MCF 10A (cell line): ENCODE measurements around the gene ISY1. TPM values are rescaled to one million over a fixed set of nuclear protein-coding genes. Genes with fewer than 3 reads are reported as not detected.
"Not testable (repeated sequence)": the region's sequence is repeated elsewhere in the genome, so short reads cannot be mapped to it uniquely, and the experiment has no call there.

ENCODE experiments used
- BruUV-seq: library from RNA; stranded (reverse); fragments of 400-500 nt; replicated peaks from 2 replicates; lab custom pipeline; 2021; lab: Mats Ljungman, UMichigan
- CTCF ChIA-PET: fragments of 300-600 bp; sonication (Branson Sonifier 250); formaldehyde crosslinking; extraction: SDS; loops from one replicate; lab custom pipeline; 2021; ENCODE audit warnings: antibody characterized with exemption, inconsistent platforms; lab: Yijun Ruan, JAX
- POLR2A ChIA-PET: fragments of 300-600, 350-650 bp; sonication (Branson Sonifier 250); formaldehyde crosslinking; extraction: SDS; loops from one replicate; lab custom pipeline; 2020; ENCODE audit warnings: antibody characterized with exemption, inconsistent platforms; lab: Yijun Ruan, JAX
- DNase-seq: peaks from one replicate; pipeline ENCODE4 v3.0.0-alpha.2; 2018; ENCODE audit not compliant: unreplicated experiment
- H3K27ac Mint-ChIP-seq: one replicate; pipeline ENCODE4 v1.8.0; 2022; ENCODE audit warnings: mild to moderate bottlenecking, low read depth, mixed read lengths; ENCODE audit not compliant: unreplicated experiment
- H3K27me3 Mint-ChIP-seq: one replicate; pipeline ENCODE4 v1.8.0; 2022; ENCODE audit warnings: mixed read lengths; ENCODE audit not compliant: insufficient read depth, unreplicated experiment
- H3K36me3 Mint-ChIP-seq: one replicate; pipeline ENCODE4 v1.8.0; 2022; ENCODE audit warnings: mild to moderate bottlenecking, moderate library complexity, mixed read lengths; ENCODE audit not compliant: insufficient read depth, unreplicated experiment
- H3K4me1 Mint-ChIP-seq: one replicate; pipeline ENCODE4 v1.8.0; 2022; ENCODE audit warnings: mixed read lengths; ENCODE audit not compliant: insufficient read depth, unreplicated experiment
- H3K4me3 Mint-ChIP-seq: one replicate; pipeline ENCODE4 v1.8.0; 2022; ENCODE audit warnings: mild to moderate bottlenecking, moderate library complexity, mixed read lengths; ENCODE audit not compliant: unreplicated experiment
- H3K9me3 Mint-ChIP-seq: one replicate; pipeline ENCODE4 v1.8.0; 2022; ENCODE audit warnings: mixed read lengths; ENCODE audit not compliant: unreplicated experiment
- intact Hi-C: fragments of 100-400 bp; cut with micrococcal nuclease; formaldehyde crosslinking; loops from 2 replicates; pipeline ENCODE4 v1.14.1; 2022
- total RNA-seq: library from RNA; stranded (reverse); gene quantifications from 2 replicates; pipeline ENCODE4 v1.2.3, GENCODE V29; 2022
- TF ChIP-seq, protein P1 (sequence below): fragments of 200-600 bp; IDR thresholded peaks from one replicate; pipeline ENCODE4 v1.8.0; 2022; ENCODE audit warnings: antibody characterized with exemption, mild to moderate bottlenecking; ENCODE audit not compliant: unreplicated experiment

The ISY1 gene
- total RNA-seq, 1 experiment from 2014 or later, result 52.5 TPM

DNA sequence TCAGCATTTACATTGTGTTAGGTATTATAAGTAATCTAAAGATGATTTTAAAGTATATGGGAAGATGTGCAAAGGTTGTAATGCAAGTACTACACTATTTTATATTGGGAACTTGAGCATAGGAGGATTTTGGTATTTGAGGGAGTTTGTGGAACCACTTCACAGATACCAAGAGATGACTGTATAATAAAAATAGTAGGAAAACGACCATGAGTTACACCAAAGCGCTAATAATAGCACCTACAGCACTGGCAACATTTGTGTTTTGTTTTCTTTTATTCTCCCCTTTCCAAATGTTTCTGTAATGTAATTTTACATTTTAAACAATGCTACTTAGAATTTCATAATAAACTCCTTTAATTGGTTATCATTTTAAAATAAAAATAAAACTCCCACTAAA, 12.3 kb upstream of the ISY1 start:
- ChIA-PET CTCF (interaction anchor here (0.6 kb wide), 1 partner anchor 120 kb away, joined by 3 read pairs; no protein-coding TSS in a partner anchor), POLR2A (interaction anchor here (0.9 to 4.2 kb wide), 6 partner anchors 9 to 73 kb away, joined by 3 to 22 read pairs (median 4); partner anchors contain the start of gene CNBP)
- BruUV-seq, result no TSS peak
- intact Hi-C loops, result no loop called here
- Mint-ChIP-seq H3K9me3 (no peaks in the 10 kb centered on the region), H3K27me3 (no peaks in the 10 kb centered on the region), H3K4me1 (peaks cover 15% of the 10 kb centered on the region), H3K36me3 (peaks cover 72% of the 10 kb centered on the region), H3K4me3 (no peak overlapping the region), H3K27ac (no peak overlapping the region)
- TF ChIP-seq, protein P1, sequence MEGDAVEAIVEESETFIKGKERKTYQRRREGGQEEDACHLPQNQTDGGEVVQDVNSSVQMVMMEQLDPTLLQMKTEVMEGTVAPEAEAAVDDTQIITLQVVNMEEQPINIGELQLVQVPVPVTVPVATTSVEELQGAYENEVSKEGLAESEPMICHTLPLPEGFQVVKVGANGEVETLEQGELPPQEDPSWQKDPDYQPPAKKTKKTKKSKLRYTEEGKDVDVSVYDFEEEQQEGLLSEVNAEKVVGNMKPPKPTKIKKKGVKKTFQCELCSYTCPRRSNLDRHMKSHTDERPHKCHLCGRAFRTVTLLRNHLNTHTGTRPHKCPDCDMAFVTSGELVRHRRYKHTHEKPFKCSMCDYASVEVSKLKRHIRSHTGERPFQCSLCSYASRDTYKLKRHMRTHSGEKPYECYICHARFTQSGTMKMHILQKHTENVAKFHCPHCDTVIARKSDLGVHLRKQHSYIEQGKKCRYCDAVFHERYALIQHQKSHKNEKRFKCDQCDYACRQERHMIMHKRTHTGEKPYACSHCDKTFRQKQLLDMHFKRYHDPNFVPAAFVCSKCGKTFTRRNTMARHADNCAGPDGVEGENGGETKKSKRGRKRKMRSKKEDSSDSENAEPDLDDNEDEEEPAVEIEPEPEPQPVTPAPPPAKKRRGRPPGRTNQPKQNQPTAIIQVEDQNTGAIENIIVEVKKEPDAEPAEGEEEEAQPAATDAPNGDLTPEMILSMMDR, result no peak
- DNase-seq, result no peak

- no peak for DNase-seq
- TF ChIP-seq, protein P1, result no peak
- Mint-ChIP-seq H3K36me3 (peaks cover 97% of the 10 kb centered on the region), H3K27me3 (no peaks in the 10 kb centered on the region), H3K9me3 (no peaks in the 10 kb centered on the region), H3K27ac (no peak overlapping the region), H3K4me3 (no peak overlapping the region), H3K4me1 (peaks cover 17% of the 10 kb centered on the region)
- CTCF ChIA-PET, result interaction anchor here (0.6 to 6.4 kb wide), 4 partner anchors 32 to 197 kb away, joined by 3 to 50 read pairs (median 6); no protein-coding TSS in a partner anchor
- no TSS peak for BruUV-seq
- intact Hi-C loops, result no loop called here
- POLR2A ChIA-PET, result interaction anchor here (1.1 to 2.0 kb wide), 4 partner anchors 13 to 29 kb away, joined by 3 to 10 read pairs (median 6); partner anchors contain the start of gene CNBP
These were observed 5.9 kb upstream of the ISY1 start for GRCh38 chr3:129166579-129167332.

DNA sequence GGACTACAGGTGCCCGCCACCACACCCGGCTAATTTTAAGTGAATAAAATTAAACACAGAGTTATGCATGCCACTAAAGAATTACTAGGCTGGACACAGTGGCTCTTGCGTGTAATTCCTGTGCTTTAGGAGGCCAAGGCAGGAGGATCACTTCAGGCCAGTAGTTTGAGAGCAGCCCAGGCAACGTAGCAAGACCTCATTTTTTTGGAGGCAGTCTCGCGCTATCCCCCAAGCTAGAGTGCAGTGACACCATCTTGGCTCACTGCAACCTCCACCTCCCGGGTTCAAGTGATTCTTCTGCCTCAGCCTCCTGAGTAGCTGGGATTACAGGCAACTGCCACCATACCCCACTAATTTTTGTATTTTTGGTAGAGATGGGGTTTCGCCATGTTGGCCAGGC, 4.7 kb upstream of the ISY1 start:
- BruUV-seq, result not testable (repeated sequence)

GRCh38 chr3:129164500-129164899, 3.6 kb upstream of the ISY1 start:
- Mint-ChIP-seq H3K4me3 (no peak overlapping the region), H3K4me1 (peaks cover 25% of the 10 kb centered on the region), H3K36me3 (peaks cover 85% of the 10 kb centered on the region), H3K27ac (no peak overlapping the region), H3K27me3 (no peaks in the 10 kb centered on the region), H3K9me3 (no peaks in the 10 kb centered on the region)
- ChIA-PET POLR2A (interaction anchor here (0.8 to 3.3 kb wide), 2 partner anchors 17 to 146 kb away, joined by 3 to 82 read pairs; partner anchors contain the start of gene CNBP), CTCF (interaction anchor here (2.6 kb wide), 1 partner anchor 195 kb away, joined by 10 read pairs; no protein-coding TSS in a partner anchor)
- TF ChIP-seq, protein P1, result no peak
- intact Hi-C loops, result no loop called here
- DNase-seq, result no peak
- no TSS peak for BruUV-seq

More for the DNA sequence above, 4.7 kb upstream of the ISY1 start:
- ChIA-PET POLR2A (interaction anchor here (0.7 to 2.0 kb wide), 6 partner anchors 15 to 666 kb away, joined by 3 to 10 read pairs (median 4); partner anchors contain the start of gene CNBP), CTCF (interaction anchor here (0.6 to 6.4 kb wide), 4 partner anchors 21 to 196 kb away, joined by 4 to 50 read pairs (median 7); no protein-coding TSS in a partner anchor)
- Mint-ChIP-seq H3K36me3 (peaks cover 95% of the 10 kb centered on the region), H3K4me1 (peaks cover 17% of the 10 kb centered on the region)
- intact Hi-C loops, H3K4me3 Mint-ChIP-seq, H3K9me3 Mint-ChIP-seq, DNase-seq, H3K27ac Mint-ChIP-seq, H3K27me3 Mint-ChIP-seq: not testable (repeated sequence)
